Activated T-cell treated with anti-CD3 and anti-CD28 coated beads, Interleukin-2, amount 50 U/mL, for 1 hour (primary cell): Measurements from ENCODE around the gene SNRPN.
"Not testable (repeated sequence)": the region's sequence is repeated elsewhere in the genome, so short reads cannot be mapped to it uniquely, and the experiment has no call there.

ENCODE experiments used
- DNase-seq: peaks from one replicate; pipeline ENCODE4 v3.0.0-alpha.2; 2020

Gene SNRPN

GRCh38 chr15:24971772-24972171, 17.0 kb downstream of the SNRPN start:
- DNase-seq, result no peak

- DNase-seq, result not testable (repeated sequence)
Measured at GRCh38 chr15:24972707-24973106, 17.9 kb downstream of the SNRPN start.

GRCh38 chr15:24976932-24977331, 22.1 kb downstream of the SNRPN start:
- no peak for DNase-seq

GRCh38 chr15:24977686-24978085, 22.9 kb downstream of the SNRPN start:
- DNase-seq, result no peak

- DNase-seq, result no peak
Measured at GRCh38 chr15:24985224-24985623, 30.4 kb downstream of the SNRPN start.

- DNase-seq, result no peak
Measured at GRCh38 chr15:24986653-24987052, 31.9 kb downstream of the SNRPN start.

GRCh38 chr15:25019434-25019833, 64.6 kb downstream of the SNRPN start:
- DNase-seq, result no peak

GRCh38 chr15:25022233-25022632, 67.4 kb downstream of the SNRPN start:
- DNase-seq, result no peak
